WTC11 (cell line): Measurements from ENCODE around the gene RNF215. TPM values are rescaled to one million over a fixed set of nuclear protein-coding genes. Genes with fewer than 3 reads are reported as not detected.

Experiments used
- ATAC-seq: fragments of 200-7000 bp; cut with Tn5 transposase; 2 replicates; pipeline ENCODE4 v1.10.0; 2021; ENCODE audit warnings: mild to moderate bottlenecking, moderate library complexity
- CTCF ChIA-PET: fragments of 300-600 bp; sonication (Branson Sonifier 250); formaldehyde crosslinking; loops from one replicate; lab custom pipeline; 2021; ENCODE audit warnings: antibody characterized with exemption; lab: Charles Lee
- POLR2A ChIA-PET: fragments of 350-600 bp; sonication (Branson Sonifier 250); formaldehyde crosslinking; loops from one replicate; lab custom pipeline; 2021; ENCODE audit warnings: antibody characterized with exemption; lab: Charles Lee
- DNase-seq: peaks from one replicate; pipeline ENCODE4 v3.0.0; 2021; ENCODE audit warnings: low spot score
- H3K27ac Mint-ChIP-seq: 2 replicates; pipeline ENCODE4 v1.8.0; 2021; ENCODE audit warnings: mixed read lengths
- H3K27me3 Mint-ChIP-seq: 2 replicates; pipeline ENCODE4 v1.8.0; 2021; ENCODE audit warnings: low read depth, mild to moderate bottlenecking, moderate library complexity, mixed read lengths
- H3K36me3 Mint-ChIP-seq: 2 replicates; pipeline ENCODE4 v1.8.0; 2021; ENCODE audit warnings: mixed read lengths
- H3K4me1 Mint-ChIP-seq: 2 replicates; pipeline ENCODE4 v1.8.0; 2022; ENCODE audit warnings: mixed read lengths
- H3K4me3 Mint-ChIP-seq: 2 replicates; pipeline ENCODE4 v1.8.0; 2021; ENCODE audit warnings: mild to moderate bottlenecking, moderate library complexity, mixed read lengths
- H3K9me3 Mint-ChIP-seq: 2 replicates; pipeline ENCODE4 v1.8.0; 2021; ENCODE audit warnings: mixed read lengths
- AFF4 ChIP-seq: sonication (generic); formaldehyde crosslinking; IDR thresholded peaks from 2 replicates; pipeline ENCODE4 v1.8.1; 2023; ENCODE audit warnings: mild to moderate bottlenecking, missing genetic modification reagents, borderline replicate concordance
- AR ChIP-seq: fragments of 250-450 bp; sonication (Bioruptor Pico); IDR thresholded peaks from 2 replicates; pipeline ENCODE4 v1.9.0; 2021; ENCODE audit warnings: mild to moderate bottlenecking
- CREB1 ChIP-seq: sonication (generic); formaldehyde crosslinking; IDR thresholded peaks from 2 replicates; pipeline ENCODE4 v1.8.0; 2023; ENCODE audit warnings: mild to moderate bottlenecking, missing genetic modification reagents
- CREM ChIP-seq: sonication (generic); formaldehyde crosslinking; IDR thresholded peaks from 2 replicates; pipeline ENCODE4 v1.8.1; 2022; ENCODE audit warnings: mild to moderate bottlenecking, missing genetic modification reagents, moderate library complexity
- E2F4 ChIP-seq: sonication (generic); formaldehyde crosslinking; IDR thresholded peaks from 2 replicates; pipeline ENCODE4 v1.8.1; 2022; ENCODE audit warnings: low read depth, mild to moderate bottlenecking, moderate library complexity, missing genetic modification reagents, borderline replicate concordance
- ELF4 ChIP-seq: sonication (generic); formaldehyde crosslinking; IDR thresholded peaks from 2 replicates; pipeline ENCODE4 v1.8.1; 2022; ENCODE audit warnings: low read depth, mild to moderate bottlenecking, moderate library complexity, missing genetic modification reagents
- FOXK1 ChIP-seq: sonication (generic); formaldehyde crosslinking; IDR thresholded peaks from 2 replicates; pipeline ENCODE4 v1.8.0; 2022; ENCODE audit warnings: mild to moderate bottlenecking, moderate library complexity, missing genetic modification reagents
- HMGA2 ChIP-seq: fragments of 250-450 bp; sonication (Bioruptor Pico); IDR thresholded peaks from 2 replicates; pipeline ENCODE4 v1.4.0; 2021; ENCODE audit warnings: mild to moderate bottlenecking, moderate library complexity
- MLX ChIP-seq: sonication (generic); formaldehyde crosslinking; IDR thresholded peaks from 2 replicates; pipeline ENCODE4 v1.8.1; 2023; ENCODE audit warnings: mild to moderate bottlenecking, missing genetic modification reagents, moderate library complexity
- PRDM15 ChIP-seq: sonication (generic); formaldehyde crosslinking; IDR thresholded peaks from 2 replicates; pipeline ENCODE4 v1.8.0; 2022; ENCODE audit warnings: missing genetic modification reagents
- SMAD4 ChIP-seq: sonication (generic); formaldehyde crosslinking; IDR thresholded peaks from 2 replicates; pipeline ENCODE4 v1.8.0; 2022; ENCODE audit warnings: mild to moderate bottlenecking, missing genetic modification reagents
- TEAD1 ChIP-seq: sonication (generic); formaldehyde crosslinking; IDR thresholded peaks from 2 replicates; pipeline ENCODE4 v1.8.0; 2022; ENCODE audit warnings: mild to moderate bottlenecking, missing genetic modification reagents
- USF1 ChIP-seq: sonication (generic); formaldehyde crosslinking; IDR thresholded peaks from 2 replicates; pipeline ENCODE4 v1.8.0; 2022; ENCODE audit warnings: mild to moderate bottlenecking, missing genetic modification reagents
- ZNF121 ChIP-seq: sonication (generic); formaldehyde crosslinking; IDR thresholded peaks from 2 replicates; pipeline ENCODE4 v1.8.0; 2023; ENCODE audit warnings: missing genetic modification reagents
- ZNF425 ChIP-seq: fragments of 250-450 bp; sonication (Bioruptor Pico); conservative IDR thresholded peaks from 2 replicates; pipeline ENCODE4 v1.9.0; 2021; ENCODE audit warnings: mild to moderate bottlenecking
- total RNA-seq: library from RNA; stranded (reverse); gene quantifications from 3 replicates; pipeline ENCODE4 v1.2.3, GENCODE V29; 2021

The RNF215 gene
- total RNA-seq, 1 experiment from 2014 or later, result 25.4 TPM

GRCh38 chr22:30386608-30386959, 627 bp downstream of the RNF215 start (continued):
- no peak for TF ChIP-seq AR
- TF ChIP-seq ZNF425 (CRISPR knock-in tag), result no peak
- TF ChIP-seq PRDM15, result no peak

- Mint-ChIP-seq H3K9me3 (peaks cover 7% of the 10 kb centered on the region), H3K4me1 (peaks cover 7% of the 10 kb centered on the region), H3K27me3 (peaks cover 9% of the 10 kb centered on the region; the same call in 1 of the 2 replicates), H3K36me3 (peaks cover 8% of the 10 kb centered on the region)
- no peak for DNase-seq
- no peak for TF ChIP-seq HMGA2
- TF ChIP-seq USF1 (CRISPR knock-in tag), result no peak
- no peak for TF ChIP-seq MLX (CRISPR knock-in tag)
- no peak for TF ChIP-seq TEAD1 (CRISPR knock-in tag)
- TF ChIP-seq CREM (CRISPR knock-in tag), result no peak
- TF ChIP-seq AFF4 (CRISPR knock-in tag), result no peak
- TF ChIP-seq ELF4 (CRISPR knock-in tag), result no peak
- no peak for TF ChIP-seq ZNF425 (CRISPR knock-in tag)
- no peak for TF ChIP-seq SMAD4 (CRISPR knock-in tag)
- TF ChIP-seq E2F4 (CRISPR knock-in tag), result no peak
- TF ChIP-seq ZNF121 (CRISPR knock-in tag), result no peak
- no peak for TF ChIP-seq CREB1
- TF ChIP-seq FOXK1 (CRISPR knock-in tag), result no peak
- TF ChIP-seq, all 79 proteins: peak for 0
- POLR2A ChIA-PET, result interaction anchor here (0.5 to 1.4 kb wide), 2 partner anchors 56 to 60 kb away, joined by 3 to 5 read pairs; partner anchors contain the start of gene TBC1D10A
- CTCF ChIA-PET, result interaction anchor here (0.8 to 8.0 kb wide), 8 partner anchors 11 to 381 kb away, joined by 3 to 109 read pairs (median 4); partner anchors contain the start of genes CASTOR1, MTFP1 and SEC14L2
- Mint-ChIP-seq H3K27ac (peak overlapping the region; percentile 70; the same call in 1 of the 2 replicates), H3K4me3 (peak overlapping the region; percentile 79)
- no peak for ATAC-seq
Observed at GRCh38 chr22:30385942-30386341, 1.3 kb downstream of the RNF215 start.
